HCT116 (cell line): Measurements from ENCODE around the gene TLE7. TPM values are rescaled to one million over a fixed set of nuclear protein-coding genes. Genes with fewer than 3 reads are reported as not detected.

Experiments
- ATAC-seq: fragments of 200-7000 bp; cut with Tn5 transposase; 2 replicates; pipeline ENCODE4 v1.9.1; 2020; ENCODE audit warnings: mild to moderate bottlenecking, moderate library complexity
- BruUV-seq: library from RNA; stranded (reverse); fragments of 400-500 nt; replicated peaks from 2 replicates; lab custom pipeline; 2021; lab: Mats Ljungman, UMichigan
- CTCF ChIA-PET: fragments of 300-600 bp; sonication (Branson Sonifier 250); formaldehyde crosslinking; loops from one replicate; lab custom pipeline; 2021; ENCODE audit warnings: antibody characterized with exemption; lab: Charles Lee
- POLR2A ChIA-PET: fragments of 300-600, 350-600 bp; sonication (Branson Sonifier 250); formaldehyde crosslinking; loops from one replicate; lab custom pipeline; 2021; ENCODE audit warnings: antibody characterized with exemption; lab: Charles Lee
- RAD21 ChIA-PET, 2 experiments: fragments of 300-600 bp; sonication (Branson Sonifier 250); formaldehyde crosslinking; loops; one replicate each; lab custom pipeline; 2023; ENCODE audit warnings: low total read pairs in 2 of 2; ENCODE audit not compliant: uncharacterized antibody in 2 of 2, unreplicated experiment in 2 of 2, low non-redundant PET in 1 of 2; lab: Charles Lee
- DNase-seq: peaks from one replicate; pipeline ENCODE4 v3.0.0-alpha.2; 2010; ENCODE audit warnings: low read depth, low spot score
- H2AFZ ChIP-seq: fragments of 200-600 bp; shearing (Covaris generic), sonication (generic); 2 replicates; pipeline ENCODE4 v1.6.1; 2017; ENCODE audit warnings: low read depth, mixed run types, mixed read lengths, antibody characterized with exemption, low read length; ENCODE audit not compliant: poor library complexity, severe bottlenecking
- H3K27ac ChIP-seq: 2 replicates; pipeline ENCODE4 v1.5.1; 2012; ENCODE audit warnings: low read depth, low read length
- H3K27me3 ChIP-seq: fragments of 200-600 bp; sonication (generic); 2 replicates; pipeline ENCODE4 v1.6.1; 2016; ENCODE audit warnings: mixed run types, low read length, mixed read lengths; ENCODE audit not compliant: insufficient read depth
- H3K36me3 ChIP-seq, 2 experiments: fragments of 200-500 bp in 1 of 2; fragments of 200-600 bp in 1 of 2; sonication (Bioruptor generic) in 1 of 2; sonication (generic) in 1 of 2; 2 replicates each; pipeline versions ENCODE4 v1.5.1 to v1.6.1; 2014 to 2016; ENCODE audit warnings: low read length in 2 of 2, inconsistent platforms in 1 of 2, mixed read lengths in 1 of 2, mixed run types in 1 of 2; ENCODE audit not compliant: insufficient read depth in 2 of 2, control insufficient read depth in 1 of 2
- H3K4me1 ChIP-seq, 2 experiments: fragments of 200-600 bp in 1 of 2; sonication (generic) in 1 of 2; 2 replicates each; pipeline versions ENCODE4 v1.5.1 to v1.6.1; 2012 to 2017; ENCODE audit warnings: low read length in 2 of 2, inconsistent platforms in 1 of 2, mild to moderate bottlenecking in 1 of 2, mixed read lengths in 1 of 2, mixed run types in 1 of 2, moderate library complexity in 1 of 2; ENCODE audit not compliant: insufficient read depth in 2 of 2, control insufficient read depth in 1 of 2
- H3K4me2 ChIP-seq: fragments of 200-600 bp; sonication (generic); 2 replicates; pipeline ENCODE4 v1.6.1; 2017; ENCODE audit warnings: mixed run types, low read length, mixed read lengths
- H3K4me3 ChIP-seq, 2 experiments: fragments of 200-600 bp in 1 of 2; sonication (generic) in 1 of 2; replicated peaks in 1 of 2; 2 replicates each; pipeline ENCODE4 v1.5.1; 2011 to 2016; ENCODE audit warnings: low read length in 2 of 2, control low read depth in 1 of 2, low read depth in 1 of 2, mild to moderate bottlenecking in 1 of 2, mixed read lengths in 1 of 2, mixed run types in 1 of 2
- H3K79me2 ChIP-seq: fragments of 200-600 bp; sonication (generic); 2 replicates; pipeline ENCODE4 v1.6.1; 2017; ENCODE audit warnings: mild to moderate bottlenecking, mixed run types, low read length, moderate library complexity, mixed read lengths; ENCODE audit not compliant: insufficient read depth
- H3K9ac ChIP-seq: fragments of 200-600 bp; sonication (generic); 2 replicates; pipeline ENCODE4 v1.6.1; 2016; ENCODE audit warnings: low read length, mixed read lengths
- H3K9me2 ChIP-seq: fragments of 200-600 bp; sonication (generic), shearing (Covaris generic); 2 replicates; pipeline ENCODE4 v1.6.1; 2017; ENCODE audit warnings: mixed run types, mild to moderate bottlenecking, moderate library complexity; ENCODE audit not compliant: insufficient read depth
- H3K9me3 ChIP-seq, 2 experiments: fragments of 200-500 bp in 1 of 2; fragments of 200-600 bp in 1 of 2; sonication (Bioruptor generic) in 1 of 2; sonication (generic) in 1 of 2; 2 replicates each; pipeline ENCODE4 v1.6.1; 2014 to 2017; ENCODE audit warnings: low read length in 2 of 2, mixed read lengths in 2 of 2, inconsistent platforms in 1 of 2, low read depth in 1 of 2, mild to moderate bottlenecking in 1 of 2, mixed run types in 1 of 2, moderate library complexity in 1 of 2; ENCODE audit not compliant: control insufficient read depth in 1 of 2, insufficient read depth in 1 of 2
- H4K20me1 ChIP-seq: fragments of 200-600 bp; sonication (generic), shearing (Covaris generic); 2 replicates; pipeline ENCODE4 v1.6.1; 2017; ENCODE audit warnings: mixed run types, mild to moderate bottlenecking, moderate library complexity; ENCODE audit not compliant: insufficient read depth
- CEBPB ChIP-seq: IDR thresholded peaks from 2 replicates; pipeline ENCODE4 v1.6.1; 2012; ENCODE audit warnings: low read depth
- EGR1 ChIP-seq: IDR thresholded peaks from 2 replicates; pipeline ENCODE4 v1.6.1; 2012; ENCODE audit warnings: low read depth
- ELF1 ChIP-seq: IDR thresholded peaks from 2 replicates; pipeline ENCODE4 v1.6.1; 2012; ENCODE audit warnings: low read depth, borderline replicate concordance
- EZH2 ChIP-seq: fragments of 200-600 bp; sonication (generic); IDR thresholded peaks from 2 replicates; pipeline ENCODE4 v1.6.1; 2017; ENCODE audit warnings: antibody characterized with exemption, mixed run types
- EZH2phosphoT487 ChIP-seq: fragments of 200-600 bp; IDR thresholded peaks from 2 replicates; pipeline ENCODE4 v1.6.1; 2018; ENCODE audit warnings: antibody characterized with exemption, borderline replicate concordance
- FOSL1 ChIP-seq: IDR thresholded peaks from 2 replicates; pipeline ENCODE4 v1.6.1; 2012; ENCODE audit warnings: low read depth
- JUND ChIP-seq: IDR thresholded peaks from 2 replicates; pipeline ENCODE4 v1.6.1; 2012
- POLR2A ChIP-seq: IDR thresholded peaks from 2 replicates; pipeline ENCODE4 v1.7.0; 2011; ENCODE audit warnings: borderline replicate concordance; ENCODE audit not compliant: insufficient read depth, insufficient read length; ENCODE audit errors: extremely low read depth
- POLR2AphosphoS5 ChIP-seq: IDR thresholded peaks from 2 replicates; pipeline ENCODE4 v1.6.1; 2011; ENCODE audit warnings: mild to moderate bottlenecking, low read depth, low read length, moderate library complexity
- SIN3A ChIP-seq: IDR thresholded peaks from 2 replicates; pipeline ENCODE4 v1.6.1; 2012; ENCODE audit warnings: low read depth
- SP1 ChIP-seq: IDR thresholded peaks from 2 replicates; pipeline ENCODE4 v1.6.1; 2012; ENCODE audit warnings: low read depth
- ZFX ChIP-seq: fragments of 450-650 bp; IDR thresholded peaks from 2 replicates; pipeline ENCODE4 v1.6.1; 2017
- ZNF274 ChIP-seq: fragments of 200-500 bp; sonication (Bioruptor generic); IDR thresholded peaks from 2 replicates; pipeline ENCODE4 v1.6.1; 2014; ENCODE audit warnings: mild to moderate bottlenecking, low read depth, low read length, inconsistent platforms
- intact Hi-C: fragments of 100-400 bp; cut with micrococcal nuclease; formaldehyde crosslinking; loops from 2 replicates; pipeline ENCODE4 v1.10.0; 2022
- total RNA-seq: library from RNA; stranded (reverse); gene quantifications from one replicate; pipeline ENCODE4 v1.2.1, GENCODE V29; 2021; ENCODE audit not compliant: unreplicated experiment
- TF ChIP-seq, protein P1 (sequence below): IDR thresholded peaks from 2 replicates; pipeline ENCODE4 v1.6.1; 2012
- TF ChIP-seq, protein P2 (sequence below): IDR thresholded peaks from 2 replicates; pipeline ENCODE4 v1.6.1; 2012
- TF ChIP-seq, protein P3 (sequence below): IDR thresholded peaks from 2 replicates; pipeline ENCODE4 v1.6.1; 2012; ENCODE audit warnings: low read depth
- TF ChIP-seq, protein P4 (sequence below), 3 experiments: fragments of 200-600 bp in 1 of 3; sonication (generic) in 1 of 3; IDR thresholded peaks in 2 of 3; conservative IDR thresholded peaks in 1 of 3; 2 replicates each; pipeline ENCODE4 v1.5.1; 2012 to 2017; ENCODE audit warnings: low read depth in 2 of 3, low read length in 2 of 3, antibody characterized with exemption in 1 of 3, borderline replicate concordance in 1 of 3, control low read depth in 1 of 3, mild to moderate bottlenecking in 1 of 3, mixed read lengths in 1 of 3, mixed run types in 1 of 3, moderate library complexity in 1 of 3; ENCODE audit not compliant: insufficient read depth in 1 of 3

The TLE7 gene
- total RNA-seq, 1 experiment from 2014 or later = not detected

DNA sequence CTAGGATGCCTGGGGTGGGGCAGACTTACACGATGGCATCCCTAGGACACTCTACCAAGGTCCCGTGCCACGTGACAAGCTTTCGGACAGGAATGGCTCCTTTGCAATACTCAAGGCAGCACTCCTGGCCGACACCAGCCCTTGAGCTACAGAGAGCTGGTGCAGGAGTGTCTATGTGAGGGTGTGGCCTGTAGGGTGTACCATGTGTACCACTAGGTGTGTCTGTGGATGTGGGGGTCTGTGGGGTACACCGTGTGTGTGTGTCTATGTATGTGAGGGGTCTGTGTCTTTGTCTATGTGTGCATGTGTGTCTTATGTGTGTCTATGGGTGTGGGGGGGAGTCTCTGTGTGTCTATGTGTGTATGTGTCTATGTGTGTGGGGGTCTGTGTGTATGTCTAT, 1.9 kb upstream of the TLE7 start:
- no peak for TF ChIP-seq CEBPB
- TF ChIP-seq, protein P1, sequence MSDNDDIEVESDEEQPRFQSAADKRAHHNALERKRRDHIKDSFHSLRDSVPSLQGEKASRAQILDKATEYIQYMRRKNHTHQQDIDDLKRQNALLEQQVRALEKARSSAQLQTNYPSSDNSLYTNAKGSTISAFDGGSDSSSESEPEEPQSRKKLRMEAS = no peak
- no peak for TF ChIP-seq POLR2AphosphoS5
- TF ChIP-seq ZFX = no peak
- TF ChIP-seq EZH2 = no peak
- TF ChIP-seq POLR2A = no peak
- TF ChIP-seq JUND = no peak
- TF ChIP-seq SIN3A = no peak
- TF ChIP-seq, protein P2, sequence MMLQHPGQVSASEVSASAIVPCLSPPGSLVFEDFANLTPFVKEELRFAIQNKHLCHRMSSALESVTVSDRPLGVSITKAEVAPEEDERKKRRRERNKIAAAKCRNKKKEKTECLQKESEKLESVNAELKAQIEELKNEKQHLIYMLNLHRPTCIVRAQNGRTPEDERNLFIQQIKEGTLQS = no peak
- TF ChIP-seq, protein P3, sequence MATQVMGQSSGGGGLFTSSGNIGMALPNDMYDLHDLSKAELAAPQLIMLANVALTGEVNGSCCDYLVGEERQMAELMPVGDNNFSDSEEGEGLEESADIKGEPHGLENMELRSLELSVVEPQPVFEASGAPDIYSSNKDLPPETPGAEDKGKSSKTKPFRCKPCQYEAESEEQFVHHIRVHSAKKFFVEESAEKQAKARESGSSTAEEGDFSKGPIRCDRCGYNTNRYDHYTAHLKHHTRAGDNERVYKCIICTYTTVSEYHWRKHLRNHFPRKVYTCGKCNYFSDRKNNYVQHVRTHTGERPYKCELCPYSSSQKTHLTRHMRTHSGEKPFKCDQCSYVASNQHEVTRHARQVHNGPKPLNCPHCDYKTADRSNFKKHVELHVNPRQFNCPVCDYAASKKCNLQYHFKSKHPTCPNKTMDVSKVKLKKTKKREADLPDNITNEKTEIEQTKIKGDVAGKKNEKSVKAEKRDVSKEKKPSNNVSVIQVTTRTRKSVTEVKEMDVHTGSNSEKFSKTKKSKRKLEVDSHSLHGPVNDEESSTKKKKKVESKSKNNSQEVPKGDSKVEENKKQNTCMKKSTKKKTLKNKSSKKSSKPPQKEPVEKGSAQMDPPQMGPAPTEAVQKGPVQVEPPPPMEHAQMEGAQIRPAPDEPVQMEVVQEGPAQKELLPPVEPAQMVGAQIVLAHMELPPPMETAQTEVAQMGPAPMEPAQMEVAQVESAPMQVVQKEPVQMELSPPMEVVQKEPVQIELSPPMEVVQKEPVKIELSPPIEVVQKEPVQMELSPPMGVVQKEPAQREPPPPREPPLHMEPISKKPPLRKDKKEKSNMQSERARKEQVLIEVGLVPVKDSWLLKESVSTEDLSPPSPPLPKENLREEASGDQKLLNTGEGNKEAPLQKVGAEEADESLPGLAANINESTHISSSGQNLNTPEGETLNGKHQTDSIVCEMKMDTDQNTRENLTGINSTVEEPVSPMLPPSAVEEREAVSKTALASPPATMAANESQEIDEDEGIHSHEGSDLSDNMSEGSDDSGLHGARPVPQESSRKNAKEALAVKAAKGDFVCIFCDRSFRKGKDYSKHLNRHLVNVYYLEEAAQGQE = no peak
- TF ChIP-seq SP1 = no peak
- no peak for TF ChIP-seq EZH2phosphoT487
- TF ChIP-seq ELF1 = no peak
- TF ChIP-seq FOSL1 = no peak
- TF ChIP-seq ZNF274 = no peak
- TF ChIP-seq, protein P4, sequence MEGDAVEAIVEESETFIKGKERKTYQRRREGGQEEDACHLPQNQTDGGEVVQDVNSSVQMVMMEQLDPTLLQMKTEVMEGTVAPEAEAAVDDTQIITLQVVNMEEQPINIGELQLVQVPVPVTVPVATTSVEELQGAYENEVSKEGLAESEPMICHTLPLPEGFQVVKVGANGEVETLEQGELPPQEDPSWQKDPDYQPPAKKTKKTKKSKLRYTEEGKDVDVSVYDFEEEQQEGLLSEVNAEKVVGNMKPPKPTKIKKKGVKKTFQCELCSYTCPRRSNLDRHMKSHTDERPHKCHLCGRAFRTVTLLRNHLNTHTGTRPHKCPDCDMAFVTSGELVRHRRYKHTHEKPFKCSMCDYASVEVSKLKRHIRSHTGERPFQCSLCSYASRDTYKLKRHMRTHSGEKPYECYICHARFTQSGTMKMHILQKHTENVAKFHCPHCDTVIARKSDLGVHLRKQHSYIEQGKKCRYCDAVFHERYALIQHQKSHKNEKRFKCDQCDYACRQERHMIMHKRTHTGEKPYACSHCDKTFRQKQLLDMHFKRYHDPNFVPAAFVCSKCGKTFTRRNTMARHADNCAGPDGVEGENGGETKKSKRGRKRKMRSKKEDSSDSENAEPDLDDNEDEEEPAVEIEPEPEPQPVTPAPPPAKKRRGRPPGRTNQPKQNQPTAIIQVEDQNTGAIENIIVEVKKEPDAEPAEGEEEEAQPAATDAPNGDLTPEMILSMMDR (IDR thresholded peaks at IDR 0.05 in 2 of 3, conservative IDR thresholded peaks at IDR 0.05 in 1 of 3; ENCODE audit: borderline replicate concordance in 1 of 3, insufficient read depth in 1 of 3, low read depth in 2 of 3, low read length in 2 of 3) = no peak
- TF ChIP-seq EGR1 = no peak
- Histone ChIP-seq H3K4me3 (no peak overlapping the region), H3K27ac (no peak overlapping the region), H3K9me3 (peaks cover 9% of the 10 kb centered on the region in 2 experiments; a peak in 3 of 4 replicates), H3K79me2 (no peaks in the 10 kb centered on the region), H3K4me1 (no peaks in the 10 kb centered on the region), H3K27me3 (no peaks in the 10 kb centered on the region), H3K9me2 (no peaks in the 10 kb centered on the region), H3K36me3 (peaks cover 0 to 9% of the 10 kb centered on the region in 2 experiments; a peak in 2 of 4 replicates), H3K9ac (no peak overlapping the region), H3K4me2 (no peak overlapping the region), H2AFZ (no peak overlapping the region), H4K20me1 (no peaks in the 10 kb centered on the region)
- CTCF ChIA-PET = no interaction called here
- DNase-seq (no peak), ATAC-seq (no peak)
- intact Hi-C loops = no loop called here
- POLR2A ChIA-PET = no interaction called here
- RAD21 ChIA-PET = no interaction called here
- BruUV-seq = no TSS peak
